GM18909 (cell line): ENCODE results near the gene TMPRSS13.
A peak's percentile ranks its signal among the peaks of the same experiment; 100 is the strongest.
"Not testable (repeated sequence)": the region's sequence is repeated elsewhere in the genome, so short reads cannot be mapped to it uniquely, and the experiment has no call there.

Experiments used
- ATAC-seq: cut with Tn5 transposase; IDR thresholded peaks from one replicate; pipeline ENCODE4 v1.9.1; 2021; ENCODE audit warnings: mild to moderate bottlenecking; ENCODE audit not compliant: unreplicated experiment, poor library complexity

Gene TMPRSS13

DNA sequence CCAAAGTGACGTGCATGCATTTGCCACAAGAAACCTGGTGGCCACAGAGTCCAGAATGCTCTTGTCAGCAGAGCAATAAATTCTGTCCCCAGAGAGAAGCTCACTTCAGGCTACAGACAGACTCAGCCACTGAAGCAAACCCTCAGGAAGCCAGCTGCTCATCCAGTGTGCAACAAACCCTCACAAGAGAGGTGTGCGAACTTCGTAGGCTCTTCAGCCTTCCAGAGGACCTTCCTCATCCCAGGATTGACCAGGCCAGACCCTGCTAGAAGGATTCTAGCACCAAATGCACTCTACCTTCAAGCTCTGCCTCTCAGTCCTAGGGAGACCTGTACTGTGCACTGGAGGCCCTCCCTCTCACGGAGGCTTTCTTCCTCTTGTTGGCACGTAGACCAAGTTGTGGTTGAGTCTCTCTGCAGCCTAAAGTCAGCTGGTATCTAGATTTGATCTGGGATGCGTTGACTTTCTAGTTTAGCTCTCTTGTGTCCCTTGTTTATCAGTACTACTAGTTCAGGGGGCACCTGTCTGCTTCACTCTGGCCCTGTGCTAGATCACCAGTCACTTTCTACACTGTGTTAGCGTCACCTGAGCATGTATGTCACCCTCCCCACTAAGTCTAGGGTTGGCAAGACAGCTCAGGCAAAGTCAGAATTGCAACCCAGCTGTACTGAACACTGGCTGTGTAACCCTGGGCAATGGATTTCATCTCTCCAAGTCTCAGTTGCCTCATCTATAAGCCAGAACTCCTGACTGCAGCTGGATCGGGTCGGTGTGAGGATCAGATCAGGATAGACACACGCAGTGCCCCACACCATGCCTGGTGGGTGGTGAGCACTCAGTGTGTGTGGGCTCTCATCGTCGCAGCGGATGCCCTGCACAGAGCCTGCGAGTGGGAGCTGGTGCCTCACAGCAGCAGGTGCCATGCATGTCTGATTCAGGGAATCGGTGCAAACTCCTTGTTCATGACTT is 22.1 kb upstream of the TMPRSS13 start:
- ATAC-seq = peak; percentile 62

DNA sequence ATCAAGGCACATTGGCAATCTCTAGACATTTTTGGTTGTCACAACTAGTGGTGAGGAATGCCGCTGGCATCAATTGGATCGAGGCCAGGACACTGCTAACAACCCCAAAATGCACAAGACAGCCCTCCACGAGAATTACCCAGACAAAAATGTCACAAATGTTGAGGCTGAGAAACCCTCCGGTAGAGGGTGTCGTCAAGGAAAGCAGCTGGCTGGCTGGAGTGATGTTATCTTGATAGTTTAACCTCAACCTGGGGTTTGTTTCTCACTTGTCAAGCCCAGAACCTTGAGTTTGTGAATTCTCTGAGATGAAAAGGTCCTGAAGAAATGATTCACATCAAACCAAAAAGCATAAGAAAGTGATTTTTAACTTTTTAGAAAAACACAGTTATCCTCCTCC is 21.1 kb upstream of the TMPRSS13 start:
- no peak for ATAC-seq

DNA sequence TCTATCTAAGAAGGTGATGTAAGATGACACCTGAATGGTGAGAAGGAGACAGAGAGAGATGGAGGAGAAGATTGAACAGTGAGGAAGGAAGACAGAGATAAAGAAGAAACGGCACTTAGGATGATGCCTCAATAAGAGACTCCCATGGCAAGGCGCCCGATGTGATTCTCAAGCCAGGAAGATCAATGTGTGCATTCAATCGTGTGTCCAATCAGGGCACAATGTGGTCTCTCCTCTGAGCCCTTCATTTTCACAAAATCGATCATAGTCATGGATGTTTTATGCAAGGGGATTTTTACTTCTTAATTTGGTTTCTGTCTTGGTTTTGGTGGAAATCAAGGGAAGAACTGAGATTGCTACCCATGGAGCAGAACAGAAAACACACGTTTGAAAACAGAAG is 19.9 kb upstream of the TMPRSS13 start:
- no peak for ATAC-seq

DNA sequence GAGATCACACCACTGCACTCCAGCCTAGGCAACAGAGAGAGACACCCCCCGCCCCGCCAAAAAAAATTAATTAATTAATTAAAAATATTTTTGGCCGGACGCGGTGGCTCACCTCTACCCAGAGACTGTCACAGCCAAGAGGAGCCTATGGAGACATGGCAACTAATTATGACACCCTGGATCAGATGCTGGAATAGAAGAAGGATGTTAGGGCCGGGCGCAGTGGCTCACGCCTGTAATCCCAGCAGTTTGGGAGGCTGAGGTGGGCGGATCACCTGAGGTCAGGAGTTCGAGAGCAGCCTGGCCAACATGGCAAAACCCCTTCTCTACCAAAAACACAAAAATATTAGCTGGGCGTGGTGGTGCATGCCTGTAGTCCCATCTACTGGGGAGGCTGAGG is 19.3 kb upstream of the TMPRSS13 start:
- not testable (repeated sequence) for ATAC-seq

DNA sequence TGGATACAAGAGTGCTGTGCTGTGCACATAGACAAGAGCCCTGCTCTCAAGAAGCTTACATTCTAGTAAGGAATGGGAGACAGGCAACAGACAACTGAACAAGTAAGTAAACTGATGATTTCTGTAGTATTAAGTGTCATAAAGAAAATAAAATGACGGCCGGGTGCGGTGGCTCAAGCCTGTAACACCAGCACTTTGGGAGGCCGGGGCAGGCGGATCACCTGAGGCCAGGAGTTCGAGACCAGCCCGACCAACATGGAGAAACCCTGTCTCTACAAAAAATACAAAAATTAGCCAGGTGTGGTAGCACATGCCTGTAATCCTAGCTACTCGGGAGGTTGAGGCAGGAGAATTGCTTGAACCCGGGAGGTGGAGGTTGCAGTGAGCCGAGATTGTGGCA is 18.5 kb upstream of the TMPRSS13 start:
- ATAC-seq = not testable (repeated sequence)

DNA sequence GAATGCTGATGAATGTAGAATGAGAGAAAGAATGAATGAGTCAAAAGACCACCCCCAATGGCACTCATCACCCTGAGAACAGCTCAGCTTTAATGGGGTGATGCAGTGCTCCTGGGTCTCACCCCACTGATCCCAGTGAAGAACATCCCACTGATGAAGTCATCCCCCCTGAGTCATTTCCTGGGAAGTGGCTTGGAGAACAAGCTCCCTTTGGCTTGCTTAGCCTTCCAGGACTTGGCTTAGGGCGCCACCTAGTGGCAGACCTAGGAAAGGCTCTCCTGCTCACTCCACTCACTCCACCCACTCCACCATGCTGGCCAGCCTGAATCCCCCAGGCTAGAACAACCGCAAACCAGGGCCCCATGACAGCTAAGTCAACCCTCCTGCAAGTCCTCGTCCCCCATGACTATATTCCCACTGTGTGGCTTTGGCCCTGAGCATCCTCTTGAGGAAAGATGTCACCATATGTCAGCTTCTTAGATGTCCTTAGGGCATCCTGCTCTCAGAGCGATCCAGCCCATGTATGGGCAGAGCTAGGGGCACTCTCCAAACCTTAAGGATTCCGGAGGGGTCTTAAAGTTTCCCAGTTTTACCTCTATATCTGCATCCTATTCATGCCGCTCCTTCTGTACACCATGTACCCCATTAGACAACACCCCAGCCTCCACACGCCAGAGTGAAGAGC is 17.8 kb upstream of the TMPRSS13 start:
- peak; percentile 45 for ATAC-seq

DNA sequence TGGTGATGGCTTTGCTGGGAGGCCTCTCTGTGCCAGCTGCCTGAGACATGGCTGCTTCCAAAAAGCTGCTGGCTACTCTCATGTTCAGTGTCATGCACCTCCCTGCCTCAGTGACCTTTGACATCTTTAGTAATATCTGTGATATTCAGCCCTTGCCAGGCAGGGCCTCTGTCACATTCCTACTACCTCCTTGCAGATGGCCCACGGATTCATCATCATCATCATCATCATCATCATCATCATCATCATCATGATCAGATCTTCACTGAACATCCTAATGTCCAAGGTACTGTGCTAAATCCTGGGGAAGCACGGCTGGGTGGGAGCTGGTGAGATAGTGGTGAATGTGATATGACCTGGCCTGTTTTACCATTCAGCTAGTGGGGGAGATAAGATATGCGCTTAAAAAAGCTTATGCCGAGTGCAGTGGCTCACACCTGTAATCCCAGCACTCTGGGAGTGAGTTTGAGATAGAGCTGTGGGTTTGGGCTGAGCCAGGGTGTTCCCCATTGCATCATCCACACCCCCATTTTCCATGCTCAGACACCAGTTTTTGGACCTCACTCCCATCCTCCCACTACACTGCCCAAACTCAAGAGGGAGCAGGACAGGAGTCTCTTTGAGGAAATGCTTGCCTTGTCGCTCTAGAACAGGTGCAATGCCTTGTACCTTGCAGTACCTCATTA is 17.1 kb upstream of the TMPRSS13 start:
- ATAC-seq = peak; percentile 9

DNA sequence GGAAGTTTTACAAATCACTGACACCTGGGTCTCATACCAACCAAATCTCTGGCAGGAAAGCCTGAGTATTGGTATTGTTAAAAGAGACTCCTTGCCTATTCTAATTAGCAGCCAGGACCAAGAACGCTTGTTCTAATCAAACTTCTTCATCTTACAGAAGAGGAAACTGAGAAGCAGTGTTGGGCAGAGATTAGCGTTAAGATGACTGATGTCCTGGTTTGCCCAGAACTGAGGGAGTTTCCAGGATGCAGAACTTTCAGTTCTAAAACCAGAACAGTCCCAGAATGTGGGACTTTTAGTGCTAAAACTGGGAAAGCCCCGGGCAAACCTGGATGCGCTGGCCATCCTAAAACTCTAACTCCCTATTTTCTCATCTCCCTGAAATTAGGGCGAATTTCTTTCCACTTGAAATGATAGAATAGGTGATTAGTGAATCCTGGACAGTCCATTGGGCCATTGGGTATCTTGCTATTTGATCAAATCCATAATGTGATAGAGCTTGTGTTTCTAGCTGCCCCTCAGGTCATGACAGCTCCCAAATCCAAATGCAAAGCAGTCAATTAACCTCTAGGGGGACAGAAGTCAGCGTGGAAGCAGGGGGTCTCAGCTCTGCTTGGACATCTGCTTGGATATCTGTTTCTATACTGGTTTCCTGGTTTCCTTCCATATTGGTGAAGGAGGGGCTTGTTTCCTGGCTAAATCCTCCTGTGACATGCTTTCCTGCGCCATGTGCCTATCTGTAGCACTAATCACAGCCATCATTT is 16.0 kb upstream of the TMPRSS13 start:
- no peak for ATAC-seq

DNA sequence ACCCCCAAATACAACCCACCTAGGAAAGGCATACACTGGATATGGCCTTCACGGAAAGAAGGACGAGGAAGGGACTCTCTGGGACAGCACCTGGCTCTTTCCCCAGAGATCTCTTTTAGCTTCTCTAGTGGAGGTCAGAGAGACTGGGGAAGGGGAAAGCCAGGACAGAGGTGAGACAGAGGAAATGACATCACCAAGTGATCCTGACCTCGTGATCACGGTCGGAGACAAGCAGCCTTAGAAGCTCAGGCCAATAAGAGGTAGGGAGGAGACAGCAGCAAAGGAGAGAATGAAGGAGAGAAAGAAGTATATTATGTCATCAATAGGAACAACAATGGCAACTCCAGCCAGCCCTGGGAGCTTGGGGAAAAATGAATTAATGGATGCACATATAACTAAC is 15.4 kb upstream of the TMPRSS13 start:
- ATAC-seq = no peak

DNA sequence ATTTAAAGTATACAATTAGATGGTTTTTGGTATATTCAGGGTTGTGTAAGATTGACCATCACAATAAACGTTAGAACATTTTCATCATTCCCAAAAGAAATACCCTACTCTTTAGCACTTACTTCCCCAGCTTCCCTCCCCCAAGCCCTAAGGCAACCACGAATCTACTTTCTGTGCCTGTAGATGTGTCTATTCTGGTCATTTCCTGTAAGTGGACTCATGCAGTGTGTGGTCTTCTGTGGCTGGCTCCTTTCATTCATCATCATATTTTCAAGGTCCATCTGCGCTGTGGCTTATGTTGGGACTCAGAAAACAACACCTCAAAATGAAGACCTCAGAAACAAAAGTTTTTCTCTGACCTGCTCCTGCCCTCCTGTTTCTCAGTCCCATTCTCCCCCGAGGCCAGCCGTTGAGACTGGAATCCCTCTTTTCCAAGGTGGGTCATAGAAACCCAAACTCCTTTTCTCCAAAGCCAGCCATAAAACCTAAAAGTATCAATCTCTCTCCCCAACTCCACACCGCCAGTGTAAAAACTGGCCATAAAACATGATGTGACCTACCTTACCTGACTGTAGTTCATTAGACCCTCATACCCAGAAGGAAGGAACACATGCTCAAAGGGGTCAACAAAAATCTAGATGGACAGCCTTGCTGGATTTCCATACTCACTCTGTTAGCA is 12.9 kb upstream of the TMPRSS13 start:
- no peak for ATAC-seq

DNA sequence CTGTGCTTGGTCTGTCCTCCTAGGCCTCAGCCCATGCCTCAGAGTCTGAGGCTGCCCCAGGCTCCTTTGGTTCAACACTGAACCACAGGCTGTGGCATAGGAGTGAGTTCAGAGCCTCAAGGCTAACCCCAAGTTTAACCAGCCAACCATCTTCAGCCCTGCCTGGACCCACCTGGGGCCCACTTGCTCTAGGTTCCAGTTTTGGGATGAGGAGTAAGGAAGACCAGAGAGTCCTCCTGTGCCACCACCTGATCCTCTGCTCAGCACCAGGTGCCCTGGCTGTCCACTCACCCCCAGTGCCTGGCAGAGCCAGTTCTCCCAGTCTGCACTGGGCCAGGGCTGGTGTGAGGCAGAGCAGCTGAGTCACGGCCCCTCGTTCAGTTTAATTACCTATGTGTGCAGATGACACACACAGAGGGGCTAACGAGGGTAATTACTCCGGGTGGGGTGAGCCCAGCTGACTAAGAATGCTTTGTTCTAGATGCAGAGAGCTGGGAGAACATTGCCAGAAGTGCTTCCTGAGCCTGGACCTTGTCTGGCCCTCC is 12.0 kb upstream of the TMPRSS13 start:
- no peak for ATAC-seq

DNA sequence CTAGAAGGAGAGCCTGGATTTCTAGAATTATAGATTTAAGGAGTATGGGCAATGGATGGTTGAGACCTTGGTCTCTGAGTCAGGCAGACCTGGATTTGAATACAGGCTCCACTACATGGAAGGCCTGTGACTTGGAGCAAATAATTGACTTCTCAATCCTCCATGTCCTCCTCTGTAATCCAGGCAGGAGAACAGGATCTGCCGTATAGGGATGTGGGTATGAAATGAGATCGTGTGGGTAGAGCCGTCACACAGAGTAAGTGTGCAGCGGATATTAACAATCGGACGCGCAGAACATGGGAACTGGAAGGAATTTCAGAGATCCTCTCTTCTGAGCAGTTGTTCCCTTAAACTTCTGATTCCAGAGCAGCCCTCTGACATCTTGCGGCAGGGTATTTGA is 11.5 kb upstream of the TMPRSS13 start:
- ATAC-seq = no peak

DNA sequence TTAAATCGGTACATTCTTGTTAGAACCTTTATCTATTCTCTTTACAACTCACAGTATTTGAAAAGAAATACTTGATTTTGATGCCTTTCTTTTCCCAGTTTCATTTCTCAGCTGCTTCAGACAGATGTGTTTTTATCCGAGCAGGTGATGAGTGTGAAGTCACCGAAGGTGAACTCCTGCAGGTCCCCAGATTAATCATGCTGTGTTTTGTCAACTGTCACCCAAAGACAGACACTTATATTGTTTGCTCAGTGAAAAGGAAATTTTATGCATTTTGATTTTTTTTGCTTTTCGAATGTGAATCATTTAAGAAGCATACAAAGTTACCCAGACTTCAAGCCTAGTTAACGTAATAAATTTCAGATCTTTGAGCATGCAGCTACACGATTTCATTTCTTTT is 7.8 kb upstream of the TMPRSS13 start:
- ATAC-seq = no peak

DNA sequence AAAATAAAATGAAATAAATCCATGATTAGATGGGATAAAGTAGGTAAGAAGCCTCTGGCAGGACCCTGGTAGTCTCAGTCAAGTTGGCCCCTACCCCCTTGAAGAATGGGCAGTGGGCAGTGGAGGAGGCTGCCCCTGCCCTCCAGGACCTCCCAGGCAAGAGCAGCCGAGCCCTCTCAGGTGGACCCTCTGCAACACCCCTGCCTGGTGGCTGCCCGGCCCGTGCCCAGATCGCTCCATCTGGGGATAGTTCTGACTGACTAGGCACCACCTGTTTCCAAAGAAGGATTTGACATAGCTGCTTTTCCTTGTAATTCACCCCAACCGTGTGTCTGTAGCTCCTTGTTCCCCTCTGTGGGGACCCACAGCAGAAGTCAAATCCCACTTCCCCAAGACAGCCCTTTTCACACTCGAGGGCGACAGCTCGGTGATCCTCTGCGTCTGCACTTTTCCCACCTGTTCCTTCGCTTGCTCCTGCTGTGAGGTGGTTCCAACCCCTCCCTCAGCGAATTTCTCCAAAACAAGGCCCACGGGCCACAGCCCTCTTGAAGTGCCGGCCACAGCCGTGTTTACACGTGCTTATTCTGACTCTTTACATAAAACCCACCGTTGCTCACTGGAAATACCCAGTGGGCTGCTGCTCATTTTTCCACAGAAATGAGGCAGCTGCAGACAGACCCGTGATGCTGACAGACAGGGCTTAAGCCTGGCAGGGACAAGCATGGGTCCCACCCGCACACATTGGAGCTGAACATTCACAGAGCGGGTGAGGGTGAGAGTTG is 5.5 kb upstream of the TMPRSS13 start:
- no peak for ATAC-seq

DNA sequence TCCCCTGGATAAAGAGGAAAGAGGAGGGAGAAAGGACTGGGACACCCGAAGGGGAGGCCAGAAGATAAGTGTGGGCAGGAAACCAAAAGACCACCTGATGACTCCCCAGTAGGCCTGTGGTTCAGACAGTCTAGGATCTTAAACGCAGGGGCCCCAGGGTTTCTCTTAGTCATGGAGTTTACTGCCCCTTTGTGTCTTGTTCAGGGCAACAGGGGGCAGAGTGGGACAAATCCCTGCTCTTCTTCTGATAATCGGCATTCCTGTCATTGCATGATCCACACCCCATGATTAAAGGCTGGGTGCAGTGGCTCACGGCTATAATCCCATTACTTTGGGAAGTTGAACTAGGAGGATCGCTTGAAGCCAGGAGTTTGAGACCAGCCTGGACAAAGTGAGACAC is 4.7 kb upstream of the TMPRSS13 start:
- ATAC-seq = no peak

DNA sequence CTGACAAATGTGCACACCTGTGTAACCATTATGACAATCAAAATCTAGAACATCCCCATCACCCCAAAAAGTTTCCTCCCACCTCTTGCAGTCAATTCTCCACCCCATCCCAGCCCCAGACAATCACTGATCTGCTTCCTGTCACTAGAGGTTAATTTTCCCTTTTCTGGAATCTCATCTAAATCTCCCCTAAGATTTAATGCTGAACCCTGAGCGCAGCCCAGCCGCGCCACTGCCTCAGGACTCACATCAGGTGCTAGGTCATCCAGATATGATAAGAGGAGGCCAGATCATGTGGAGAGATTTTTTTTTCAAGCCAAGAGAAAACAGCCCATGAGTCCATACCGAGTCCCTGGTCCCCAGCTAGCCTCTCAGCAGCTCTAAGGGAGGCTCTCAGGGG is 4.3 kb upstream of the TMPRSS13 start:
- no peak for ATAC-seq

DNA sequence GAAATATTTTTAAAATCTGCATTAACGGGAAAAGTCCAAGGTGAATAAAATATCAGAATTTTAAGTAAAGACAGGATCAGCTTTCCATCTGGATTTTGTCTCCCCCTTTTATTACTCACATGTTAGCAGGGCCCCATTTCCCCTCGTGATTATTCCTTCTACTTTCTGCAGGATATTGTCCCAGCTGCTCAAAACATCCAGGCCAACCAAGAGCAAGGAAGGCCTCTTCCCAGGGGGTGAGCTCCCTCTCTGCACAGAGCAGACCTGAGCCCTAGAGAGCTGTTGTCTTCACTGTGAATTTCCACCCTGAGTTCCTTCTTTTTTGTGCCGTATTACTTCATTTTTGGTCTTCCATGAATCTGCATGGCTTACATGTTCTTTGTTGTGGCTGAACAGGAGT is 3.7 kb upstream of the TMPRSS13 start:
- no peak for ATAC-seq

DNA sequence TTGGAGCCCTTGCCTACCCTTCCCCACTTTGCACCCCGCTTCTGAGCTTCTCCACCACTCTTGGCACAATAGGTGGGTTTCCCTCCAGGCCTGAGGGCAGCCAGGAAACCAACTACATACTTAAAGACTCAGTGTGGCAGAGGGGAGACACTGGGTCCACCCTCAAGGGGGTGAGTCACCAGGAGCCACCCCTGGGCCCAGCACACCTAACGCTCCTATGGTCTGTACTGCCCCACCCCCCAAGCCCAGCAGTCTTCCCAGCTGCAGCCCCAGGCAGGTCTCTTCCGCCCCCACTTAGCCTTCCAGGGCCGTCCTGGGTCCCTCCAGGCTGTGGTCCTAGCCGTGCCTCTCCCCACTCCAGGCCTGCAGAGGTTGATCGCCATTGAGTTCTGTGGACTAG is 3.2 kb upstream of the TMPRSS13 start:
- ATAC-seq = no peak

DNA sequence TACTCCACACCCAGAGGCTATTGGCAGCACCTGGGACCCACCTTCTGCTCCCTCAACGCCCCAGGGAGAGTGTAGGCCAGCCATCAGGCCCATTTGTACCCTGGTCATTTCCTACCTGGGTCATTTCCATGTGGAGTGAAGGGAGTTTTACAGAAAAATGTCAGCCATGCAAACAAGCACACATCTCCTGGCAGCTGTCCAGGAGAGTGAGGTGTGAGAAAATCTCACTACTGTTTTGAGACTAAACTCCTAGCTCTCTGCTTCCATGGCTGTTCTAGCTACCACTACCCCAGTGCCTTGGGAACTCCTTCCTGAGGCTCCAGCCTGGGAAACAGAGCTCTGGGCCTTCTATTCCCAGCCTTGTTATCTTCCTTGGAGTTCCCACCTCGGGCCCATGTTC is 2.8 kb upstream of the TMPRSS13 start:
- ATAC-seq = peak; percentile 45
